Brain microvascular endothelial cell (primary cell): ENCODE measurements around the gene BRI3BP.
A peak's percentile ranks its signal among the peaks of the same experiment; 100 is the strongest.

Experiments used
- DNase-seq: peaks from one replicate; pipeline ENCODE4 v3.0.0-alpha.2; 2020
- H3K27ac ChIP-seq: fragments of 250-450 bp; sonication (Bioruptor Pico); 2 replicates; pipeline ENCODE4 v1.5.1; 2020; ENCODE audit warnings: mild to moderate bottlenecking, moderate library complexity
- H3K27me3 ChIP-seq: fragments of 250-450 bp; sonication (Bioruptor Pico); replicated peaks from 2 replicates; pipeline ENCODE4 v1.5.1; 2020; ENCODE audit warnings: mild to moderate bottlenecking
- H3K36me3 ChIP-seq: fragments of 250-450 bp; sonication (Bioruptor Pico); replicated peaks from 2 replicates; pipeline ENCODE4 v1.5.1; 2020; ENCODE audit warnings: mild to moderate bottlenecking
- H3K4me3 ChIP-seq: 2 replicates; pipeline ENCODE4 v1.5.1; 2011; ENCODE audit warnings: low read depth, mild to moderate bottlenecking, control low read depth, low read length, moderate library complexity
- in situ Hi-C: cut with HindIII; loops from 2 replicates; pipeline ENCODE4 v1.10.0; 2017; ENCODE audit warnings: low sequenced_read_pairs, low pct_ligation_motif_present
- TF ChIP-seq, protein P1 (sequence below): IDR thresholded peaks from 2 replicates; pipeline ENCODE4 v1.5.1; 2011; ENCODE audit warnings: low read depth, mild to moderate bottlenecking, moderate library complexity, low read length, control low read depth, inconsistent platforms; ENCODE audit errors: missing control alignments

The BRI3BP gene

DNA sequence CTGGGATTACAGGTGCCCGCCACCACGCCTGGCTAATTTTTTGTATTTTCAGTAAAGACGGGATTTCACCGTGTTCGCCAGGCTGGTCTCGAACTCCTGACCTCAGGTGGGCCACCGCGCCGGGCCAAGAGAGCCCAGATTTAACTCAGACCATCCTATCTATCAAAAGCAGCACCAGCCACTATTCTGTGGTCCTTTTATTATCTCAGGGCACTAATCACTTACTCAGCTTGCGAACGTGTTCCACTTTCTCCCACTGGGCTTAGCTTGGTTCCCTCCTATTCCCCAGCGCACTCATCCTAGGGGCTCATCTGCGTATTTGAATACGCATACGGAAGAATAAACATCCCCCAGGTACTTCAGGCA is 55.6 kb downstream of the BRI3BP start:
- TF ChIP-seq, protein P1, sequence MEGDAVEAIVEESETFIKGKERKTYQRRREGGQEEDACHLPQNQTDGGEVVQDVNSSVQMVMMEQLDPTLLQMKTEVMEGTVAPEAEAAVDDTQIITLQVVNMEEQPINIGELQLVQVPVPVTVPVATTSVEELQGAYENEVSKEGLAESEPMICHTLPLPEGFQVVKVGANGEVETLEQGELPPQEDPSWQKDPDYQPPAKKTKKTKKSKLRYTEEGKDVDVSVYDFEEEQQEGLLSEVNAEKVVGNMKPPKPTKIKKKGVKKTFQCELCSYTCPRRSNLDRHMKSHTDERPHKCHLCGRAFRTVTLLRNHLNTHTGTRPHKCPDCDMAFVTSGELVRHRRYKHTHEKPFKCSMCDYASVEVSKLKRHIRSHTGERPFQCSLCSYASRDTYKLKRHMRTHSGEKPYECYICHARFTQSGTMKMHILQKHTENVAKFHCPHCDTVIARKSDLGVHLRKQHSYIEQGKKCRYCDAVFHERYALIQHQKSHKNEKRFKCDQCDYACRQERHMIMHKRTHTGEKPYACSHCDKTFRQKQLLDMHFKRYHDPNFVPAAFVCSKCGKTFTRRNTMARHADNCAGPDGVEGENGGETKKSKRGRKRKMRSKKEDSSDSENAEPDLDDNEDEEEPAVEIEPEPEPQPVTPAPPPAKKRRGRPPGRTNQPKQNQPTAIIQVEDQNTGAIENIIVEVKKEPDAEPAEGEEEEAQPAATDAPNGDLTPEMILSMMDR: no peak
- no peak overlapping the region for H3K27ac ChIP-seq
- in situ Hi-C loops: no loop called here

DNA sequence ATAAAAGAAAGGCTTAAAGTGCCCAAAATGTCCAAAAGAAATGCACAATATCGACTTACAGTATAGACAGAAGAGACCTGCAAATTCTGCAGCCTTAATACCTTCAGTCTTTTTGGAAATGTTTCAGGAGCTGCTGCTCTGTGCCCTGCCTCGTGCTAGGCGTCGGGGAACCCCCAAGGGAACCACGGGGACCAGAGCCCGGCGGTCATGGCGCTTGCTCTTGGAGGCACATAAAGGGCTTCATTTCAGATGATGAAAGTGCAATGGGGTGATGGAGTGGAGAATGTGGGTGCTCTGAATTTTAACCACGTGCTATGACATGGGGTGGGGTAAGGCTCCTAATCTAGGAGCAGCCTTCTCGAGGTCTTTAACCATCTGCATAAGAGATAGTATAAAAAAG is 57.0 kb downstream of the BRI3BP start:
- no peaks in the 10 kb centered on the region for H3K27me3 ChIP-seq
- H3K36me3 ChIP-seq: no peaks in the 10 kb centered on the region
- no peak overlapping the region for H3K4me3 ChIP-seq
- H3K27ac ChIP-seq: no peak overlapping the region
- in situ Hi-C loops: no loop called here
- no peak for DNase-seq
- TF ChIP-seq, protein P1: no peak

More for the DNA sequence above, 55.6 kb downstream of the BRI3BP start:
- H3K4me3 ChIP-seq: peak overlapping the region; percentile 66
- DNase-seq: no peak
- H3K36me3 ChIP-seq: no peaks in the 10 kb centered on the region
- H3K27me3 ChIP-seq: no peaks in the 10 kb centered on the region

DNA sequence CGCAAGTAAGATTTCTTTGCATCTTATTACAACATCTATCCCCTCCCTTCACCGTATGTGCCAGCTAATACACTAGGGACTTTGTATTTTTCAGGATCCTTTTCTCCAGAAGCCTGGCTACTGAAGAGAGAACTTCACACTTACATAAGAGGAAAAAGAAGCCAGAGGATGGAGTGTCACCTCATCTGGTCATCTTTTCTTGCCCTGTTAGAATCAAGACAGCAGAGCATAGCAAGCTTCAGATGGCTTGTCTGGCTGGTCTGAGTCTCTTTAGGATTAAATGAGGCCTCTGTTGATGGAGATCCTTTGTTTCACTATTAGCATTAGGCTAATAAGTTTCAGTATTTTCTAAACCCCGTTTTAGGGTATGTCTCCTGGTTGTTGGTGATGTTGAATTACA is 57.4 kb downstream of the BRI3BP start:
- Histone ChIP-seq H3K27ac (no peak overlapping the region), H3K4me3 (no peak overlapping the region), H3K27me3 (no peaks in the 10 kb centered on the region), H3K36me3 (no peaks in the 10 kb centered on the region)
- TF ChIP-seq, protein P1: no peak
- DNase-seq: no peak
- in situ Hi-C loops: no loop called here

DNA sequence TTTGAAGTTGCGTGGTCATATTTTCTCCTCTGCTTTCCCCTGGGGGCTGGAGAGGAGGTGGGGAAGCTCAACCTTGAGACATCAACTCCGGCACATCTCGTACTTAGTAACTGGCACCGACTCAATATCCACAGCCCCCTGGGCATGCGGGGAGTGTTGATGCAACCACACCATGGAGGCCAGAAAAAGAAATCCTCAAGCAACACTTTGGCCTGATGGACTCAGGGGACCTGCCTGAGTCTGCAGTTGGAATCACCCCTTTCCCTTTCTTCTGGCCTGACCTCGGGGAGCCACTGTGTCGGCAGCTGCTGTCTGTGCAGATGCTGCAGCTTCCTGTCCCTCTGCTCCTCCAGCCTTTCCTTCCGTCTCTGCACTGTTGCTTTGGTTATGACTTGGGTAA is 60.4 kb downstream of the BRI3BP start:
- Histone ChIP-seq H3K36me3 (no peaks in the 10 kb centered on the region), H3K4me3 (no peak overlapping the region), H3K27me3 (no peaks in the 10 kb centered on the region), H3K27ac (no peak overlapping the region)
- DNase-seq: no peak
- in situ Hi-C loops: no loop called here
- TF ChIP-seq, protein P1: no peak

DNA sequence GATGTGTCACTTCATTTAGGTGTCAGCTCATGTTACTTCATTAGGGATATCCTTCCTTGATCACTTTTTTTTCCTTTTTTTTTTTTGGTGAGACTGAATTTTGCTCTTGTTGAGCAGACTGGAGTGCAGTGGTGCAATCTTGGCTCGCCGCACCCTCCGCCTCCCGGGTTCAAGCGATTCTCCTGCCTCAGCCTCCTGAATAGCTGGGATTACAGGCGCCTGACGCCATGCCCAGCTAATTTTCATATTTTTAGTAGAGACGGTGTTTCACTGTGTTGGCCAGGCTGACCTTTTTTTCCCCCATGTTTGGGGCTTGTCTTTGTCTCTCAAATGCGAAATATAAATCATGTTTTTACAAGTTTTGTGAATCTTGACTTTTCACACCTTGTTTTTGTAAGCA is 62.1 kb downstream of the BRI3BP start:
- in situ Hi-C loops: no loop called here
- DNase-seq: no peak
- Histone ChIP-seq H3K27ac (no peak overlapping the region), H3K27me3 (no peaks in the 10 kb centered on the region), H3K4me3 (no peak overlapping the region), H3K36me3 (no peaks in the 10 kb centered on the region)
- TF ChIP-seq, protein P1: no peak

DNA sequence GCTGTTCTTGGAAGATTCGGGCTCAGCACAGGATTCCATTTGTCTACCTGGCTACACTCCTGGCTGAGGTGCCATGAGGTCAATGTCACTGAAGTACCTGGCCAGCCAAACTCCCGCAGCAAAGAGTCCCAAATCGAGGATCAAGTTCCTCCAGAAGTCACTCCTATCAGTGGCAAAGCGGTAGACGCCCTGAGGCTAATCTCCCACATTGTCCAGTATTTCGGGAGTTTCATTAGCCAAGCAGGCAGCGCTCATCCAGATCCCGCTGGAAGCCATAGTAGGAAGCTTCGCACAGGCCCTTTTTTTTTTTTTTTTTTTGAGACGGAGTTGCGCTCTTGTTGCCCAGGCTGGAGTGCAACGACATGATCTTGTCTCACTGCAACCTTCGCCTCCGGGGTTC is 62.9 kb downstream of the BRI3BP start:
- Histone ChIP-seq H3K4me3 (no peak overlapping the region), H3K36me3 (no peaks in the 10 kb centered on the region), H3K27ac (no peak overlapping the region), H3K27me3 (no peaks in the 10 kb centered on the region)
- no peak for DNase-seq
- TF ChIP-seq, protein P1: no peak
- in situ Hi-C loops: no loop called here
